Measurements from ENCODE around the gene HIBCH. TPM values are rescaled to one million over a fixed set of nuclear protein-coding genes. Genes with fewer than 3 reads are reported as not detected.

The HIBCH gene
- total RNA-seq, 2 donors from 2014 or later, result 31.4 to 34.4 TPM

DNA sequence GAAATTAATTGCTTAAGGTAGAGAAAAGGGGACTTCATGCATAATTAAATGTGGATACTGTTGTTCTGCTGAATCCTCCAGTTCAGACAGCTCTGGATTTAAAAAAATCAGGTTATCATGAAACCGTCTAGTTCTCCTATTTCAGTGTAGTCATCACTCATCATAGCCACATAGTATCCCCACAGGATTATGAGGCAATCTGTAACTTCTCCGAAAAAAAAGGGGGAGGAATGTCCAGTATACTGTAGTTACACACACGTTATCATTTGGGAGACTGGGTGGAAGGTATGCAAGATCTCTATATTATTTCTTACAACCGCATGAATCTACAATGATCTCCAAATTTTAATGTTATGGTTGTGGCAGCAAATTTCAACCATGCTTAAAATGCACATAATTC lies 114.0 kb downstream of the HIBCH start:
- H3K9me3 ChIP-seq, result no peaks in the 10 kb centered on the region
- ATAC-seq (ENCODE audit: insufficient number of reproducible peaks, low FRiP score, low read depth) (no peak), DNase-seq (ENCODE audit: low spot score) (no peak)
- TF ChIP-seq, protein P1, sequence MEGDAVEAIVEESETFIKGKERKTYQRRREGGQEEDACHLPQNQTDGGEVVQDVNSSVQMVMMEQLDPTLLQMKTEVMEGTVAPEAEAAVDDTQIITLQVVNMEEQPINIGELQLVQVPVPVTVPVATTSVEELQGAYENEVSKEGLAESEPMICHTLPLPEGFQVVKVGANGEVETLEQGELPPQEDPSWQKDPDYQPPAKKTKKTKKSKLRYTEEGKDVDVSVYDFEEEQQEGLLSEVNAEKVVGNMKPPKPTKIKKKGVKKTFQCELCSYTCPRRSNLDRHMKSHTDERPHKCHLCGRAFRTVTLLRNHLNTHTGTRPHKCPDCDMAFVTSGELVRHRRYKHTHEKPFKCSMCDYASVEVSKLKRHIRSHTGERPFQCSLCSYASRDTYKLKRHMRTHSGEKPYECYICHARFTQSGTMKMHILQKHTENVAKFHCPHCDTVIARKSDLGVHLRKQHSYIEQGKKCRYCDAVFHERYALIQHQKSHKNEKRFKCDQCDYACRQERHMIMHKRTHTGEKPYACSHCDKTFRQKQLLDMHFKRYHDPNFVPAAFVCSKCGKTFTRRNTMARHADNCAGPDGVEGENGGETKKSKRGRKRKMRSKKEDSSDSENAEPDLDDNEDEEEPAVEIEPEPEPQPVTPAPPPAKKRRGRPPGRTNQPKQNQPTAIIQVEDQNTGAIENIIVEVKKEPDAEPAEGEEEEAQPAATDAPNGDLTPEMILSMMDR (IDR thresholded peaks at IDR 0.05), result no peak
- H3K27me3 ChIP-seq (replicated peaks; ENCODE audit: insufficient read depth), result no peaks in the 10 kb centered on the region
- H3K4me3 ChIP-seq, result no peak overlapping the region
- H3K4me1 ChIP-seq (ENCODE audit: control insufficient read depth in 1 of 2, low read depth in 2 of 2), result peaks cover 0 to 15% of the 10 kb centered on the region in 2 donors
- no peaks in the 10 kb centered on the region for H3K36me3 ChIP-seq
- no peak overlapping the region for H3K27ac ChIP-seq

DNA sequence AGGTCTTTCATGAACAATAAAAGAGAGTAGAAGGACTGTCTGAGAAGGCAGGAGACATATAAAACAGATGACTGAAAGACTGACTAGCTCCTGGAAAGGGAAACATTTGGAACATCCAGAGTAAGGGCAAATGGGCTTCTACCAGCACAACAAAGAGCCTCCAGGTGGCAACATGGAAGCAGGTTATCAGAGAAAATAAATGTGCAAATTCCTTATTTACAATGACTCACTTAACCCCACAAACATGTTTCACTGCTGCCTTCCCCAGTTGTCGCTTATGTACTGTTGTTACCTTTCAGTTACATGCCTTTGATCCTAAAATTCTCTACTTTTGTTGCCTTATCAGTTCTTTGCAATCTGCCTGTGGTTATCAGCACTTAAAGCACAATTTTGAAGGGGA lies 117.0 kb downstream of the HIBCH start:
- TF ChIP-seq, protein P1 (IDR thresholded peaks at IDR 0.05), result no peak
- DNase-seq (ENCODE audit: low spot score), result no peak
- no peak for ATAC-seq (ENCODE audit: insufficient number of reproducible peaks, low FRiP score, low read depth)
- no peak overlapping the region for H3K27ac ChIP-seq
- H3K4me1 ChIP-seq (ENCODE audit: control insufficient read depth in 1 of 2, low read depth in 2 of 2), result peaks cover 0 to 30% of the 10 kb centered on the region in 2 donors
- H3K36me3 ChIP-seq, result no peaks in the 10 kb centered on the region
- no peaks in the 10 kb centered on the region for H3K9me3 ChIP-seq
- H3K27me3 ChIP-seq (replicated peaks; ENCODE audit: insufficient read depth), result no peaks in the 10 kb centered on the region
- no peak overlapping the region for H3K4me3 ChIP-seq

DNA sequence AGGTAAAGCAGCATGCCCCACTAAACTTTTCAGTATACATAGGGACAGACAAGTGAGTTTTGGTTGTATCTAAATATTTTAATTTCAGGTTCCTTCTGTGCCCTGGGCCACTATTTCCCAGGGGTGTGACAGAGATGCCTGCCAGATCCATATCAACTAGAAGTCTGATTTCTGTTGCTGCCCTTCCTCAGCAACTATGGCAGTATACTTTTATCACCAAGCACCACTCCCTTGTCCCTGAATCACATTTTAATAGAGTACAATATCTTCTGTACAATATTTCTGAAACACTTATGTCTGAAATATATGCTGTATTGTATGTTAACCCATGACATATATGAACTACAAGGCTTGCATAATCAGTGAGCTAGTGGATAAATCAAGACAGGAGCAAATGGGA lies 117.6 kb downstream of the HIBCH start:
- Histone ChIP-seq H3K27me3 (replicated peaks; ENCODE audit: insufficient read depth) (no peaks in the 10 kb centered on the region), H3K27ac (no peak overlapping the region), H3K4me1 (ENCODE audit: control insufficient read depth in 1 of 2, low read depth in 2 of 2) (peaks cover 0 to 30% of the 10 kb centered on the region in 2 donors), H3K4me3 (no peak overlapping the region), H3K36me3 (no peaks in the 10 kb centered on the region), H3K9me3 (no peaks in the 10 kb centered on the region)
- ATAC-seq (ENCODE audit: insufficient number of reproducible peaks, low FRiP score, low read depth), result no peak
- TF ChIP-seq, protein P1 (IDR thresholded peaks at IDR 0.05), result no peak
- DNase-seq (ENCODE audit: low spot score), result no peak

DNA sequence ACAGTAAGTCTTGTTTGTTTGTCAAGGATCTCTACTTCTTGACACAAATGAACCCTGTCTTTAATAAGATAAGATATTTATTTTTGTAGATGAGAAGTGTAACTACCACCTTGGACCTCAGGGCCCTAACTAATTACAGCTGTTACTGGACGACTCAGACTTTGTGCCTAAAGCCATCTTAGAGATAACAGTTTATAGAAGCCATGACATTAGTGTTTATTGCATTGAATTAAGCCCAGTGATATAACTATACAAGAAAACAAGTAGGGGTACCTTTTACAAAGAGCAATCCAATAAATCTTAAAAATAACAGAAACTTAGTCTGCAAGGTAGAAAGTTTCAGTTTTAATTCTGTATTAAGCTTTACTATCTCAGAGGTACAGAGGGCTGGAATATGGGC lies 119.0 kb downstream of the HIBCH start:
- Histone ChIP-seq H3K27me3 (replicated peaks; ENCODE audit: insufficient read depth) (no peaks in the 10 kb centered on the region), H3K9me3 (no peaks in the 10 kb centered on the region), H3K27ac (no peak overlapping the region), H3K4me3 (no peak overlapping the region), H3K36me3 (no peaks in the 10 kb centered on the region), H3K4me1 (ENCODE audit: control insufficient read depth in 1 of 2, low read depth in 2 of 2) (peaks cover 0 to 30% of the 10 kb centered on the region in 2 donors)
- DNase-seq (ENCODE audit: low spot score) (no peak), ATAC-seq (ENCODE audit: insufficient number of reproducible peaks, low FRiP score, low read depth) (no peak)
- TF ChIP-seq, protein P1 (IDR thresholded peaks at IDR 0.05), result no peak

DNA sequence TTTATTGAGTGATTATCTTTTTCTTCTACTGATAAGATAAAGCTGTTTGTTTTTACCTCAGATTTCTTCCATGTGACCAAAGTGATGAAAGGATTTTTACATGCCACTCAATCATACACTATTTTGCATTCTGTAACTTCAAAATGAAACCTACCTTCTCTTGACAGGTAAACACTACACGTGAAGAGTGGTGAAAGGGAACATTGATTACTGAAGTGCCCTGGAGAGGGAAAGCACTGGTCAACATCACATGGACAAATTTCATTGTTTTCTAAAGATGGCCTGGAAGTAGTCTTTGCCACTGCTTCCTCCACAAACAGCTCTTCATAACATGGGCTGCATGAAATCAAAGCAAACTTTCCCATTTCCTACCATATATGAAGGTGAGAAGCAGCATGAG lies 120.1 kb downstream of the HIBCH start:
- ATAC-seq (ENCODE audit: insufficient number of reproducible peaks, low FRiP score, low read depth) (no peak), DNase-seq (ENCODE audit: low spot score) (no peak)
- no peak overlapping the region for H3K4me3 ChIP-seq
- no peaks in the 10 kb centered on the region for H3K36me3 ChIP-seq
- peaks cover 0 to 30% of the 10 kb centered on the region in 2 donors for H3K4me1 ChIP-seq (ENCODE audit: control insufficient read depth in 1 of 2, low read depth in 2 of 2)
- H3K27ac ChIP-seq, result no peak overlapping the region
- TF ChIP-seq, protein P1 (IDR thresholded peaks at IDR 0.05), result no peak
- H3K27me3 ChIP-seq (replicated peaks; ENCODE audit: insufficient read depth), result no peaks in the 10 kb centered on the region
- no peaks in the 10 kb centered on the region for H3K9me3 ChIP-seq

Measured in thoracic aorta (tissue), 2 donors.